Keratinocyte (primary cell): Measurements from ENCODE around the gene MRTFB. TPM values are rescaled to one million over a fixed set of nuclear protein-coding genes. Genes with fewer than 3 reads are reported as not detected.

Experiments
- DNase-seq: peaks from one replicate; pipeline ENCODE4 v3.0.0-alpha.2; 2011; ENCODE audit warnings: low read depth, missing footprints, low spot score
- FAIRE-seq: peaks from 2 replicates; lab custom pipeline; 2011; peaks lifted over from hg19 to GRCh38; lab: Jason Lieb, UNC
- H2AFZ ChIP-seq: 2 replicates; pipeline ENCODE4 v1.6.0; 2012; ENCODE audit warnings: low read length, control low read depth, inconsistent platforms; ENCODE audit not compliant: control insufficient read depth
- H3K27ac ChIP-seq: 2 replicates; pipeline ENCODE4 v1.5.1; 2011; ENCODE audit warnings: low read length; ENCODE audit not compliant: control insufficient read depth, insufficient read depth
- H3K27me3 ChIP-seq: 3 replicates; pipeline ENCODE4 v1.6.0; 2011; ENCODE audit warnings: low read length; ENCODE audit not compliant: control insufficient read depth, insufficient read depth; ENCODE audit errors: extremely low read depth
- H3K36me3 ChIP-seq, 2 experiments: 2 replicates in 1 of 2; 3 replicates in 1 of 2; pipeline ENCODE4 v1.5.1; 2011; ENCODE audit warnings: low read length in 2 of 2, mild to moderate bottlenecking in 1 of 2; ENCODE audit not compliant: control insufficient read depth in 2 of 2, insufficient read depth in 2 of 2; ENCODE audit errors: extremely low read depth in 1 of 2
- H3K4me1 ChIP-seq: 3 replicates; pipeline ENCODE4 v1.5.1; 2011; ENCODE audit warnings: low read length; ENCODE audit not compliant: control insufficient read depth, insufficient read depth; ENCODE audit errors: extremely low read depth
- H3K4me2 ChIP-seq: 3 replicates; pipeline ENCODE4 v1.6.0; 2011; ENCODE audit warnings: low read depth, low read length; ENCODE audit not compliant: control insufficient read depth, insufficient read depth; ENCODE audit errors: extremely low read depth
- H3K4me3 ChIP-seq, 3 experiments: fragments of 200-600 bp in 1 of 3; sonication (generic) in 1 of 3; 2 replicates in 2 of 3; 3 replicates in 1 of 3; pipeline ENCODE4 v1.5.1; 2011 to 2016; ENCODE audit warnings: low read length in 3 of 3, mild to moderate bottlenecking in 3 of 3, control low read depth in 2 of 3, inconsistent platforms in 1 of 3, low read depth in 1 of 3, mixed read lengths in 1 of 3, mixed run types in 1 of 3, moderate library complexity in 1 of 3; ENCODE audit not compliant: control insufficient read depth in 2 of 3, insufficient read depth in 2 of 3; ENCODE audit errors: extremely low read depth in 1 of 3
- H3K79me2 ChIP-seq: 2 replicates; pipeline ENCODE4 v1.6.0; 2012; ENCODE audit warnings: low read length; ENCODE audit not compliant: control insufficient read depth, insufficient read depth
- H3K9ac ChIP-seq: 3 replicates; pipeline ENCODE4 v1.6.0; 2011; ENCODE audit warnings: low read length; ENCODE audit not compliant: control insufficient read depth, insufficient read depth; ENCODE audit errors: extremely low read depth
- H3K9me1 ChIP-seq: 3 replicates; pipeline ENCODE4 v1.6.0; 2011; ENCODE audit warnings: low read length; ENCODE audit not compliant: control insufficient read depth, insufficient read depth; ENCODE audit errors: extremely low read depth
- H3K9me3 ChIP-seq: 2 replicates; pipeline ENCODE4 v1.5.1; 2012; ENCODE audit warnings: low read depth, low read length; ENCODE audit not compliant: control insufficient read depth
- H4K20me1 ChIP-seq: 3 replicates; pipeline ENCODE4 v1.6.0; 2011; ENCODE audit warnings: low read length; ENCODE audit not compliant: control insufficient read depth, insufficient read depth; ENCODE audit errors: extremely low read depth
- CTCF ChIP-seq, 3 experiments: IDR thresholded peaks in 1 of 3; conservative IDR thresholded peaks in 1 of 3; optimal IDR thresholded peaks in 1 of 3; 2 replicates in 2 of 3; 3 replicates in 1 of 3; pipeline versions ENCODE3 to v1.5.1; 2011; ENCODE audit warnings: low read length in 3 of 3, mild to moderate bottlenecking in 3 of 3, moderate library complexity in 2 of 3, control low read depth in 1 of 3, inconsistent platforms in 1 of 3; ENCODE audit not compliant: insufficient read depth in 2 of 3; ENCODE audit errors: extremely low read depth in 1 of 3
- EZH2 ChIP-seq: IDR thresholded peaks from one replicate; pipeline ENCODE4 v1.6.1; 2012; ENCODE audit warnings: inconsistent platforms, mild to moderate bottlenecking, low read length, moderate library complexity
- dilution Hi-C: fragments of 300-500 bp; cut with MboI; formaldehyde crosslinking; loops from one replicate; pipeline ENCODE4 v1.7.0; 2020; ENCODE audit warnings: low sequenced_read_pairs; ENCODE audit not compliant: extremely low pct_ligation_motif_present
- polyA plus RNA-seq, 5 experiments: library from polyadenylated mRNA; depleted of rRNA in 3 of 5; stranded (reverse) in 3 of 5; stranded (forward) in 1 of 5; unstranded in 1 of 5; fragments of >200 nt; gene quantifications; 1 replicate in 1 of 5; 2 replicates in 3 of 5; 3 replicates in 1 of 5; pipeline versions ENCODE4 v1.2.1 to v1.2.3, GENCODE V29; 2011 to 2012; ENCODE audit warnings: missing spikeins in 2 of 5, low read depth in 1 of 5, low replicate concordance in 1 of 5
- small RNA-seq, 3 experiments: library from RNA; depleted of rRNA; stranded (forward); fragments of <200 nt; gene quantifications; one replicate each; pipeline ENCODE3, GENCODE V24; 2012; ENCODE audit warnings: low read depth in 3 of 3, low replicate concordance in 1 of 3; ENCODE audit not compliant: insufficient read length in 3 of 3

MRTFB gene
- polyA plus RNA-seq, 1 donor (not counting 4 experiments of a cell fraction or from before 2014, with no cell fraction given) = 12.1 TPM

GRCh38 chr16:14314116-14314515 lies 243.0 kb downstream of the MRTFB start:
- Histone ChIP-seq H2AFZ (no peak overlapping the region), H3K4me2 (no peak overlapping the region), H3K27me3 (no peaks in the 10 kb centered on the region), H3K9me1 (no peaks in the 10 kb centered on the region), H3K79me2 (peaks cover 87% of the 10 kb centered on the region), H3K9ac (no peak overlapping the region), H3K36me3 (peaks cover 10 to 13% of the 10 kb centered on the region in 2 experiments), H3K4me1 (peaks cover 15% of the 10 kb centered on the region), H3K27ac (no peak overlapping the region), H3K4me3 (no peak overlapping the region), H4K20me1 (peaks cover 6% of the 10 kb centered on the region), H3K9me3 (no peaks in the 10 kb centered on the region)
- FAIRE-seq = no peak
- DNase-seq = no peak
- dilution Hi-C loops = no loop called here
- TF ChIP-seq EZH2 = no peak
- no peak for TF ChIP-seq CTCF (optimal IDR thresholded peaks at IDR 0.05 in 1 of 3, IDR thresholded peaks at IDR 0.05 in 1 of 3, conservative IDR thresholded peaks at IDR 0.05 in 1 of 3; ENCODE audit: extremely low read depth in 1 of 3, insufficient read depth in 2 of 3, low read length in 3 of 3)

GRCh38 chr16:14315683-14316320 lies 244.7 kb downstream of the MRTFB start:
- no peak for TF ChIP-seq EZH2
- TF ChIP-seq CTCF (optimal IDR thresholded peaks at IDR 0.05 in 1 of 3, IDR thresholded peaks at IDR 0.05 in 1 of 3, conservative IDR thresholded peaks at IDR 0.05 in 1 of 3; ENCODE audit: extremely low read depth in 1 of 3, insufficient read depth in 2 of 3, low read length in 3 of 3) = no peak
- Histone ChIP-seq H3K9ac (no peak overlapping the region), H3K79me2 (peaks cover 95% of the 10 kb centered on the region), H2AFZ (no peak overlapping the region), H3K9me3 (no peaks in the 10 kb centered on the region), H3K27ac (no peak overlapping the region), H3K4me2 (no peak overlapping the region), H4K20me1 (peaks cover 6% of the 10 kb centered on the region), H3K27me3 (no peaks in the 10 kb centered on the region), H3K9me1 (no peaks in the 10 kb centered on the region), H3K36me3 (peaks cover 14 to 16% of the 10 kb centered on the region in 2 experiments), H3K4me3 (no peak overlapping the region), H3K4me1 (peaks cover 4% of the 10 kb centered on the region)
- FAIRE-seq (no peak), DNase-seq (no peak)
- dilution Hi-C loops = no loop called here

Small RNA genes lying within 50 kb of the gene (small RNA-seq; reads per million reads assigned to genes)
- gene MIR193B = 11.9 to 251 (median 37.7) reads per million in 3 experiments
- gene MIR365A = 0 to 0.67 (median 0.25) reads per million in 3 experiments
- 0 reads per million in 3 experiments for gene RF00019

Other genes starting within 250 kb of the MRTFB start
- 2.7 to 6.4 TPM (median 5.9 TPM) in 3 replicates for gene ERCC4, start 151.2 kb upstream of the MRTFB start, polyA plus RNA-seq